Liver (tissue), 3 donors: ENCODE data around the gene CELSR2.
"Not testable (repeated sequence)": the region's sequence is repeated elsewhere in the genome, so short reads cannot be mapped to it uniquely, and the experiment has no call there.

Source experiments
- FOXA1 ChIP-seq: IDR thresholded peaks from 2 replicates; pipeline ENCODE4 v1.6.1; 2016; ENCODE audit warnings: antibody characterized with exemption
- NR2F2 ChIP-seq: IDR thresholded peaks from 2 replicates; pipeline ENCODE4 v1.6.1; 2016; ENCODE audit warnings: antibody characterized with exemption
- SP1 ChIP-seq: IDR thresholded peaks from 2 replicates; pipeline ENCODE4 v1.6.1; 2018; ENCODE audit warnings: antibody characterized with exemption, mild to moderate bottlenecking
- TF ChIP-seq, protein P1 (sequence below): fragments of 150-350 bp; IDR thresholded peaks from 2 replicates; pipeline ENCODE4 v1.5.1; 2017; ENCODE audit warnings: improper control_type of control experiment, low read depth, low read length; ENCODE audit not compliant: missing input control
- donor health status: healthy.
- donor health status: healthy.

DNA sequence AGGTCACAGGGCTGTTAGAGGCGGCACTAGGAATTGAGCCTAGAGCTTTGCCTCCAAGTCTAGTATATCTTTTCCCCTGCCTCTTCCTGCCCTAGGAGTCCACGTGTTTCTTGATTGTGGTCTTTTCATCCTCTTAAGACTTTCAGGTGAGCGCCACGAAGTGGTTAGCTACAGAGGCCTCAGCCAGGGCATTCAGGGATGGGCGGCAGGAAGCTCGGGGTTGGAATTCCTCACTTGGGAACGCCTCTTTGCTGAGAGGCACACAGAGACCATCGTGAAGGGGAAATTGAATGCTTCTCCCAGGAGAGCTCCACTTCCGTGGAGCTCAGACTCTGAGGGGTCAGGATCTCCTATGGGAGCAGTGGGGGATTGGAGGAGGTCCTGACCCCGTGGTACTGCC lies 56.7 kb downstream of the CELSR2 start:
- TF ChIP-seq, protein P1, sequence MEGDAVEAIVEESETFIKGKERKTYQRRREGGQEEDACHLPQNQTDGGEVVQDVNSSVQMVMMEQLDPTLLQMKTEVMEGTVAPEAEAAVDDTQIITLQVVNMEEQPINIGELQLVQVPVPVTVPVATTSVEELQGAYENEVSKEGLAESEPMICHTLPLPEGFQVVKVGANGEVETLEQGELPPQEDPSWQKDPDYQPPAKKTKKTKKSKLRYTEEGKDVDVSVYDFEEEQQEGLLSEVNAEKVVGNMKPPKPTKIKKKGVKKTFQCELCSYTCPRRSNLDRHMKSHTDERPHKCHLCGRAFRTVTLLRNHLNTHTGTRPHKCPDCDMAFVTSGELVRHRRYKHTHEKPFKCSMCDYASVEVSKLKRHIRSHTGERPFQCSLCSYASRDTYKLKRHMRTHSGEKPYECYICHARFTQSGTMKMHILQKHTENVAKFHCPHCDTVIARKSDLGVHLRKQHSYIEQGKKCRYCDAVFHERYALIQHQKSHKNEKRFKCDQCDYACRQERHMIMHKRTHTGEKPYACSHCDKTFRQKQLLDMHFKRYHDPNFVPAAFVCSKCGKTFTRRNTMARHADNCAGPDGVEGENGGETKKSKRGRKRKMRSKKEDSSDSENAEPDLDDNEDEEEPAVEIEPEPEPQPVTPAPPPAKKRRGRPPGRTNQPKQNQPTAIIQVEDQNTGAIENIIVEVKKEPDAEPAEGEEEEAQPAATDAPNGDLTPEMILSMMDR, result not testable (repeated sequence)
- TF ChIP-seq NR2F2, FOXA1, SP1: not testable (repeated sequence)
